AG04449 (cell line): ENCODE results near the gene CIB2.

Experiments
- CTCF ChIA-PET: fragments of 350-600 bp; formaldehyde crosslinking; extraction: SDS; loops from one replicate; lab custom pipeline; 2021; ENCODE audit warnings: antibody characterized with exemption; lab: Yijun Ruan, JAX
- POLR2A ChIA-PET: fragments of 400-600, 350-600 bp; formaldehyde crosslinking; extraction: SDS; loops from one replicate; lab custom pipeline; 2020; ENCODE audit warnings: antibody characterized with exemption, inconsistent platforms; lab: Yijun Ruan, JAX
- DNase-seq: peaks from one replicate; pipeline ENCODE4 v3.0.0-alpha.2; 2010; ENCODE audit warnings: low read depth, low spot score
- H3K4me3 ChIP-seq: 2 replicates; pipeline ENCODE4 v1.5.1; 2011; ENCODE audit warnings: low read depth, mild to moderate bottlenecking, control low read depth, low read length
- CTCF ChIP-seq: IDR thresholded peaks from one replicate; pipeline ENCODE4 v1.5.1; 2011; ENCODE audit warnings: mild to moderate bottlenecking, moderate library complexity, low read length, control low read depth, inconsistent platforms; ENCODE audit not compliant: insufficient read depth; ENCODE audit errors: missing control alignments

CIB2 gene

GRCh38 chr15:78058401-78058935 is 72.8 kb downstream of the CIB2 start:
- H3K4me3 ChIP-seq = no peak overlapping the region
- ChIA-PET POLR2A (interaction anchor here (1.3 kb wide), 1 partner anchor 10 kb away, joined by 3 read pairs; no protein-coding TSS in a partner anchor), CTCF (interaction anchor here (1.3 to 2.1 kb wide), 4 partner anchors 8 to 99 kb away, joined by 3 to 11 read pairs (median 4); no protein-coding TSS in a partner anchor)
- TF ChIP-seq CTCF = no peak
- no peak for DNase-seq

GRCh38 chr15:78057803-78058202 is 73.4 kb downstream of the CIB2 start:
- CTCF ChIA-PET = interaction anchor here (1.3 kb wide), 2 partner anchors 8 to 11 kb away, joined by 3 read pairs; no protein-coding TSS in a partner anchor
- no peak overlapping the region for H3K4me3 ChIP-seq
- TF ChIP-seq CTCF = no peak
- POLR2A ChIA-PET = no interaction called here
- DNase-seq = no peak

DNA sequence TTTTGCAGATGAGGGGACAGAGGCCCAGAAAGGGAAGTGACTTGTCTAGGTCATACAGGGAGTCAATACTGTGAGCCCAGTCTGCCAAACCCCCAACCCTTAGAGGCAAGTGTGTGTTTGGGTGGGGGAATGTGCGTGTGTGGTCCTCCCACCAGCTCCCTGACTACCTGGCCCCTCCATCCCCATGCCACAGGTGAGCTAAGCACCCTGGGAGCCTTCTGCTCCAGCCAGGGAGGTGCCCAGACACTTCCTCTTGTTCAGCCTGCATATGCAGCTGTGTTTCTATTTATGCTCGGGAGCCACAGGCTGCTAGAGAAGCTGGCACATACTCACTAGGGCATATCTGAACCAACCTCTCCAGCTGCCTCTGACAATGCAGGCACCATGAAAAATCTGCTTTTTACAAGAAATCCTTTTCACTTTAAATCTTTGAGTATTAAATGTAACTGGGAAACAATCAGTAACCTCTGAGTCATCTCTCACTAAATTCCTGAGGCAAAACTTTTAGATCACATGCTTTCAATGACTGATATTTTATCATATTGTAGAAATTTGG is 74.5 kb downstream of the CIB2 start:
- TF ChIP-seq CTCF = no peak
- POLR2A ChIA-PET = interaction anchor here (0.9 kb wide), 1 partner anchor 14 kb away, joined by 3 read pairs; no protein-coding TSS in a partner anchor
- CTCF ChIA-PET = interaction anchor here (1.3 to 2.0 kb wide), 2 partner anchors 12 to 52 kb away, joined by 3 to 5 read pairs; no protein-coding TSS in a partner anchor
- no peak for DNase-seq
- peak overlapping the region; percentile 1; the same call in 1 of the 2 replicates for H3K4me3 ChIP-seq

- CTCF ChIA-PET = interaction anchor here (1.3 to 2.0 kb wide), 2 partner anchors 12 to 52 kb away, joined by 3 to 5 read pairs; no protein-coding TSS in a partner anchor
- TF ChIP-seq CTCF = no peak
- POLR2A ChIA-PET = interaction anchor here (0.9 kb wide), 1 partner anchor 14 kb away, joined by 3 read pairs; no protein-coding TSS in a partner anchor
- H3K4me3 ChIP-seq = no peak overlapping the region
- no peak for DNase-seq
Observed at GRCh38 chr15:78055919-78056713, 75.1 kb downstream of the CIB2 start.

GRCh38 chr15:78054966-78055365 is 76.3 kb downstream of the CIB2 start:
- ChIA-PET CTCF (interaction anchor here (1.4 to 8.2 kb wide), 2 partner anchors 54 to 96 kb away, joined by 5 to 53 read pairs; no protein-coding TSS in a partner anchor), POLR2A (no interaction called here)
- TF ChIP-seq CTCF = no peak
- no peak overlapping the region for H3K4me3 ChIP-seq
- no peak for DNase-seq
